A204.1 (cell line): Measurements from ENCODE around the gene WNT3.
"Not testable (repeated sequence)": the region's sequence is repeated elsewhere in the genome, so short reads cannot be mapped to it uniquely, and the experiment has no call there.

Experiments used
- FAIRE-seq: peaks from 2 replicates; lab custom pipeline; 2012; peaks lifted over from hg19 to GRCh38; lab: Jason Lieb, UNC

Gene WNT3

DNA sequence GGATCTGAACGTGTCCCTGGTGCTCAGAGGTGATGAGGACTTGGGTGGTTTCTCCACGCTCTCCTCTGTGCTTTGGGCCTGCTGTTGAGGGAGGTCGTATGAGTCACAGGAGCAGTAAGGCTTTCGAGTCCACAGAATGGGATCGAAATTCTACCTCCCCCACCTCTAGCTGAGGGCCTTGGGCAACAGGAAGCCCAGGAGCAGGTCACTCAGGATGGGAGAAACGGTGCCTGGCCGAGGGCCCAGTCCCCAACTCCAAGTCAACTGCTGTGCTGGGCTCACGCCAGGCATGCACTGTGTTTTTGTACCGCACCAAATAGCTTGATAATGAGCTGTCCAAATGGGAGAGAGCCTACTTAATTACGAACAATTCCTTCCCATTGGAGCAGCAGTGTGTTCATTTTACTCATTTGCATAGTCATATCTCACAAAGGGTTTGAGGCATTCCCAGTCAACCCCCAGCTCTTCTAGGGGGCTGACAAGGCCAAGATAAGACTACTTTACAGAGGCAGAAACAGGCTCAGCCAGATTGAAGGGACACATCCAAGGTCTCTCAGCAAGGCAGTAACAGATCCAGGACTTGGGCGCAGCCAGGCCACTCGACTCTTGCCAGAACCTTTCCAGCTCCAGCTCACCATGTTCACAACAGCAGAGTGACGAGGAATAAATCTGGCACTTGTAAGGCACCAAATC is 53.6 kb downstream of the WNT3 start:
- FAIRE-seq: no peak

DNA sequence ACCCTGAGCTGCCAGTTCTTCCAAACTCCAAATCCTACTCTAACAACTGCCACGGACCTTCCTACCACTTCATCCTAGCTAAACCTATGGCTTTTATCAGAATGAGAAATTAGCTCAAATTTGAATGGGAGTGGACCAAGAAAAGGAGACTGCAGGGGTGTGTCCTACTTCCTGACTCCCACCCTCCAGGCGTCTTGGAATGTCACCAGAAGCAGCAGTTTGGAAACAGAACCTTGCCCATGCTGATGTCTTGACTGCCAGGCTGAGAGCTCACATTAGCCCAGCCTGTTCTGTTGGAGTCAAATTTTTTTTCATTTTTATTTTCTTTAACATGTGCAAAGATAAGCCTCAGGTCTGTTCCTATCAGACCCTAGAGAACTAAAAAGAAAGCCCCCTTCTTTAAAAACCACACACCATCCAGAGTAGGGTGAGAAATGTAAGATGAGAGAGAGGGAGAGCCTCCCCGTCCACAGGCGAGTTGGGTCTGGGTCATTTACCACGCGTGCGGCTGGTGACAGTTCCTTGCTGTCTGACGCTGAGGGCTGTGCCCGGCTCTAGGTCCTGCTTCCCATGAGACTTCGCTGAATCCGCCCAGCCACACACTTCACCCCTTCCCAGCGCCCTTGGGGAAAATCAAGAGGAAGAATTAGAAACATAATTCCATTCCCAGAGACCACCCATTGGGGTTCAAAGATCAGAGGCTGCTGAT is 54.3 kb downstream of the WNT3 start:
- FAIRE-seq: no peak

DNA sequence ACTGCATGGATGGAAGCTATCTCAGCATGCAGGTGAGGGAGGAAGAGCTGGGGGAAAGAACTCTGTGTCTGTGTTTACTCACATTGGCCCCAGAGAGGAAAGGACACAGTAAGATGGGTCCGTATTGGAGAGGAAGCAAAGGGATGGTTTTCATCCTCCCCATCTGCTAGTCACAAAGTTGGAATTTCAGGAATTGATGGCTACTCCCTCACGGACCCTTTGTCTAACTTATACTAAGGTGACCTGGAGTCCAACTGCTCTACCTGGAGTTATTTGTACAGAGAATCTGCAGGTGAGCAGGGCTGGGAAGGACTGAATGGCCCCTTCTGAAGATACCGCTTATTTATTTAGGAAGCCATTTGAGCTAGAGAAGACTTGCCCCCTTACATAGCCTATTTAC is 55.1 kb downstream of the WNT3 start:
- no peak for FAIRE-seq

DNA sequence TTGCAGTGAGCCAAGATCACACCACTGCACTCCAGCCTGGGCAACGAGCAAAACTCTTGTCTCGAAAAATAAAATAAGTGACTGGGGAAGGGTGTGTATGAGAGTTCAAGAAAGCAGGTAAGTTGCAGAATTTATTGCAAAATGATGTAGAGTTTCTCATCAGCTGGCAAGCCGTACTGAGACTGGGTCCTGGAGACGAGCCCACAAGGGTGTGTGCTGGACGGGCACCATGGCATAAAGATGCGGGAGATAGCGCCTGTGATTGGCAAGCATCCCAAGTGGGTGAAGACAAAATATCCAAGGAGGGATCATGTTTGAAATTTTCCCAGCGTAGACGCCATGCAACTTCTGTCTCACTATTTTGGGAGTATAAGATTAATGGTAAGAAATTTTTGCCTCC is 59.4 kb downstream of the WNT3 start:
- no peak for FAIRE-seq

DNA sequence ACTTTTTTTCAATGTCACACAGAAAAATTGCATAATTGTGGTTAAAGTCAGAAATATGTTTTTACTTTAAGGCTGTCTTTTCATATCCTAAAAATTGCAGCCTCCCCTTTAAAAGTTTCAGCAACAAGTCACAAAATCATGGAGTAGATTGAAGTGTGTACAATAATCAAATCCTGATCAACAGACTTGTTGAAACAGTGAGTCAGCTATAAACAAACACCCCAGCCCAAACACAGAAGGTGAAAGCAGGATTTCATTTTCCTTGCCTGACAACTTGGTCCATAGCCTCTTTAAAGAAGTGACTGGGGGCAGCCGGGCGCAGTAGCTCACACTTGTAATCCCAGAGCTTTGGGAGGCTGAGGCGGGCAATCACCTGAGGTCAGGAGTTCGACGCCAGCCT is 59.9 kb downstream of the WNT3 start:
- FAIRE-seq: no peak

DNA sequence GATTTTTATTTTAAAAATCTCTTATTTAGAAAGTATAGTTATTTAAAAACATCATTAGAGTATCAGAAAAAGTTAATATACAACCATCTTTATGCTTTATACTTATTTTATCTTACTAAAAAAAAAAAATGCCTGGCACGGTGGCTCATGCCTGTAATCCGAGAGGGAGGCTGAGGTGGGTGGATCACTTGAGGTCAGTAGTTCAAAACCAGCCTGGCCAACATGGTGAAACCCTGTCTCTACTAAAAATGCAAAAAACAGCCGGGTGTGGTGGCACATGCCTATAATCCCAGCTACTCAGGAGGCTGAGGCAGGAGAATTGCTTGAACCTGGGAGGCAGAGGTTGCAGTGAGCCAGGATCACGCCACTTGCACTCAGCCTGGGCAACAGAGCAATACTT is 60.9 kb downstream of the WNT3 start:
- not testable (repeated sequence) for FAIRE-seq

DNA sequence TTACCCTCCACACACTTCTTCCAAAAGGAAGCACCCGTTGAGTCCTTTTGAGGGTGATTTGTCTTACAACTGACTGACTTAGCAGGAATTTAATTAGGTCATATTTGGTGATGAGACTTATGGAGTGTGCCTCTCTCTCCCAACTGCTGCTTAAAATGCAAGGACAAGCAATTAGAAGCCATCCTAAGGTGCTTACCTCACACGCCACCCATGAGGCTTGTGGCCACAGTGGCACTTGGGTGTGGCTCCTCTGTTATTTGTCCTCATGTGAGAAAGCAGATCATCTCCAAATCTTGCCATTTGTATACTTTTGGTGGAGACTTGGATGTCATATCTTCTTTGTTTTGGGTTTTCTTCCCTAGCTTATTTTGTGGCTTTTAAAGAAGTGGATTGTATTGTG is 61.6 kb downstream of the WNT3 start:
- no peak for FAIRE-seq

DNA sequence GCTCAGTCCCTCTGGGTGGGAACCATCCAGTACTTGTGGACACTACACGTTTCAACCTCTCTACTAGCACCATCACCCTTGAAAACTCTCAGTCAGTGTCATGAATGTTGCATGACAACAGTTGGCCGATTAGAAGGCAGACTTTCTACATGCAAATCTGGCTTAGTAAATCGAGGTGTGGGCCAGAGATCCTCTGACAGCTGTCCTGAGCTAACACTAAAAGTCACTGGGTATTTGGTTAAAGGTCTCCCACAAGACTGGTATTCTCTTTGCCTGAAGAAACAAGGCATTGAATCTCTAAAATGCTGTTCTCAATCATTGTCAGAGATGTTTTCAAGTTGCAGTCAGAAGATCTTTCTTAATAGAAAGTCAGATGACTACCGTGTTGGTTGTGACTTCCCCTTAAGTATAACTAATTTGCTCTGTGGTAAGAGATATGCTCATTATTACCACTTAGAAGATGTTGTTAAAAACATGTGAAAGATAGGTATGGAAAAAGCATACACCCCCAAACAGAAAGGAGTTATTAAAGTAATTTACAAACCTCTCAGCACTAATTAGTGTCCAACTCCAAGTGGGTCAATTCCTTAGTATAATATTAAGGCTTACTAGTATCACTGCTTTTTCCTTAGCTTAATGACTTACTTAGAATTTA is 62.3 kb downstream of the WNT3 start:
- no peak for FAIRE-seq

DNA sequence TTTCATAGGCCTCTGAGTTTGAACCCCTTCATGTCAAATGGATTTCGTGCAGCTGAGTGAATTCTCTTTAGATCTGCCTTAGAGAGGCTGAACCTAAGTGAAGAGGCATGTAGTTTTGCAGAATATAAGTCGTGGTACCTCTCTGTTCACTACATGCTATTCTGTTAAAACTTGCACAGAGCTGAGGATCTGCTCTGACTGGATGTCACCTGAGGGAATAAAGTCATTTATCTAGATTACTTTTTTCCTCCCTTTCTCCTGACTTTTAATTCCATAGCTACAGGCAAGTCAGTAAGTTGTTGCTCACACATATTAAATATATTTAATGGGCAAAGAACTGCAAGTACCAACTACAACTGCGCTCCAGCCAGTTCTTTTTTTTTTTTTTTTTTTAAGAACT is 64.7 kb downstream of the WNT3 start:
- FAIRE-seq: no peak

DNA sequence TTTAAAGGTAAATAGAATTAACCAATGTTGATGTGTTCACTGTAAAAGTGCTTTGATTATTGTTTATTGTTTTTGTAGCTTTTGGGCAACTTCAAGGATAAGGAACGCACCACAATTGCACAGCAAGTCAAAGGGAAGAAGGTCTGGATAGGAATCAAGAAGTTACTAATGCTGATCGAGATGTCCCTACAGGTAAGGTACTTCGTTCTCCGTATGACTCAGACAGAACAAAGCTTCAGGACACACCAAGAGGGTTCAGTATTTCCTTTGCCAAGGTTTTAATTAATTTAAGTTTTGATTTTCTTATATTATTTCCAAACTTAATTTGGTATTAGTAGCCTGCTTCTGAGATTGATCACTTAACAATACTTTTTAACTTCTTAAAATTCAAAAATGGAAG is 67.1 kb downstream of the WNT3 start:
- FAIRE-seq: no peak

DNA sequence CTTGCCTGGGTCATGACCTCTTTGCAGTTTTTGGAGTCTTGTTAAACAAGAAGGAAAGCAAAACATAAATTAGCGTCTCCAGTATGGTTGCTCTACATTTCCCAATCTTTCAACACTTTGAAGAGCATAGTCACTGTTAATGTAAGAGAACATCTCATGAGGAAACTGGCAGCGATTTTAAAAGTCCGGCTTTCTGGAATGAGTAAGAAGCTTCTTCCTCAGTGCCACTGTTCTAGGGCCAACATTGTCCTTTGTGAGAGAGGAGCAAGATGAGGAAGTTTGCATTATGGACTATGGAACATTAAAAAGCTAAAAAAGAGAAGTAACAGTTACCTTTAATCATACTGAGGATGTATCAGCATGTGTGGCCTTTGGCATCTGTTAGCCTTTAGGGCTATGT is 73.1 kb downstream of the WNT3 start:
- FAIRE-seq: no peak

DNA sequence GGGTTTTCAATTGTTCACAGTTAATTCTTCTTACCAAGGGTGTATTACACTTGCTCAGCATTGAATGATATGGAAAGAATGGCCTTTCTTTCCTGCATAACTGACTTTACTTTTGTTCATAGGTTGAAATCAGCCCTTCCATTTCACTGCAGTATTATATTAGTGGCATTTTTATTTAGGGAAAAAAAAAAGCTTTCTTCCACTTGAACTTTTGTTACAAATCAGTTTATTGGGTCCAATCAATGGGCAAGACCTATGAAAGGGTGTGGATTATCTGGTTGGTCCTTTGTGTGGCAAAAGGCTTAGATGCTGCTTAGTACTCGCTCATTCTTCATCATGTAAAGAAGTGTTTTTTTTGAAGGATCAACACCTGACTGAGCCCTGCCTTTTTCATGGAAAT is 74.1 kb downstream of the WNT3 start:
- no peak for FAIRE-seq

DNA sequence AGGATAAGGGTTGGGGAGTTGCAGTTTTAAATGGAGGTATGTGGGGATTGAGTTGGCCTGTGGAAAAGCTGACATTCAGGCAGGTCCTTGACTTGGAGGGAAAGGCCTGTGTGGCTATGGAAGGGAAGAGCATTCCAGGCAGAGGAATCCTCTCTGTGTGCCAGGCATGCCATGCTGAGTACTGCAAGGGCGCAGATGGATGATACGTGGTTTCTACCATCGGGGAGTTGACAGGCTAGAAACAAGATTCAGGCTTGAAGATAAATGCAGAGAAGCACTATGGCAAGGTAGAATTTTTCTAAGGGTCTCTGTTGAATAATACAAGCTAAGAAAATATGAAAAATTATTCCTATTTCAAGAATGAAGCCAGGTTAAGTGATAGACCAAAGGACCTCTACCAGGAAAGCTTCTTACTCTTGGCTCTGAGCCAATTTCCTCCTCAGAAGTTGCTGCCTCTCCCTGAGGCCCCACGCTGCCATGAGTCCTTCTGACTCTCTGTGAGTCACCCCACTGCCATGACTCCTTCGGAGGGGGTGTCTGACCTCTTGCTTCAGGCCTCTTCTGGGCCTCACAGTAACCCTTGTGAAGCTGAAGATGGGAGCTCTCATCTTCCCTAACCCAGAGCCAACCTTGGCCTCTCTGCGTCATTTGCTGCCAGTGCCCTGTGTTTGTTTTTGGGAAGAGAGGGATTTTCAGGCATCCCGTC is 75.8 kb downstream of the WNT3 start:
- FAIRE-seq: no peak

DNA sequence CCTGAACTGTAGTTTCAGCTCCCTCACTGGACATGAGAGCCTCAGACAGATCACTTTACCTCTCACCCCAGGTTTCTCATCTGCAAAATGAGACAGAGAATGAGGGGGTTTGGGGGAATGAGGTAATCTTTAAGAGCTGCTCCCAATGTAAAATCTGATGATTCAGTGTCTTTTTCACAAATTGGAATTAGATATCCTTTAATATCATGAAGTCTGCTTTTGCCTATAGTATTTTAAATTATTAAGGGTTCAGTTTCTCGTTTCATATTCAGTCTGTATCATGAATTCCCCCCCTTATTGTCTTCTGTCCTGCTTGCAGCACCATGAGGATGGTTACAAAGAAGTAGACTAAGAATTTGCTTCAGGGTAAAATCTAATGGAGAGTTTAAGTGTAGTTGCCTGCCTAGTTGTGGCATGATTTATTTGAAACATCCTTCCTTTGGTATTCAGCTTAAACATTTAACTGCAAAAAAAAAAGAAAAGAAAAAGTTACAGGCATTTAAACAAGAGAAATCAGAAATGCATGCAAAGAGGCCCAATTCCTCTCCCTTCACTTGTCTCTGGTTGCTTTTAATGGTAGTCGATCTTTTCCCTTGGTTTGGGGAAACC is 77.3 kb downstream of the WNT3 start:
- FAIRE-seq: no peak

DNA sequence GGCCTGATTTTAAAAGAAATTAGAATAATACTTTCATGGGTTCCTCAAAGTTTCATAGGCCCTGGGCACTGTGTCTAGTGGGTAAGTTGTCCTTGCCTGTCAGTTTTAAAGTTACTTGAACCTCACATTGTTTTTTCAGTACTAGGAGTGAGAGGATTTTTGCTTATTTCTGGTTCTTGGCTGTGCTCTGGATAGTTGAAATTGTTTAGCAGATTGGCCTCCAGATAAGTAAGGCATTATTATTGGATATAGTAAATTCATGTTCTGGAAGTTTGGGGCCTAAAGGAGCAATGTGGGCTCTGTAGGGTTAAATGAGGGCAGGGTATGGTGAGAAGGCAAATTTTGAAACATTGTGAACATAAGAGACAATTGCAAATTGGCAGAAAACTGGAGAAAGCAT is 78.5 kb downstream of the WNT3 start:
- no peak for FAIRE-seq

DNA sequence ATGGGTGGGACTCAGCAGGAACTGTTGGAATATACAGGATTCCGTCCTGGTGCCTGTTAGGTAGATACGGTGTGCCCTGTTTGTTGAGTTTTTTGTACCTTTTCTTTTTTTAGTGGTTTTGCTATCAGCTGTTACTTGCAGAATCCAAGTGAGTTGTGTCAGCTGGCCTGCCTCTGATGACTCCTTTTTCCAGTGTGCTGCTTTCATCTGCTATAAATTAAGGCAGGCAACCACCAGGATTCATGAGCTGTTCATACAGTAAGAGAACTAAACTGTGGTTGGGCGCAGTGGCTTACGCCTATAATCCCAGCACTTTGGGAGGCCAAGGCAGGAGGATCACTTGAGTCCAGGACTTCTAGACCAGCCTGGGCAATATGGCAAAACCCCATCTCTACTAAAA is 79.9 kb downstream of the WNT3 start:
- no peak for FAIRE-seq

DNA sequence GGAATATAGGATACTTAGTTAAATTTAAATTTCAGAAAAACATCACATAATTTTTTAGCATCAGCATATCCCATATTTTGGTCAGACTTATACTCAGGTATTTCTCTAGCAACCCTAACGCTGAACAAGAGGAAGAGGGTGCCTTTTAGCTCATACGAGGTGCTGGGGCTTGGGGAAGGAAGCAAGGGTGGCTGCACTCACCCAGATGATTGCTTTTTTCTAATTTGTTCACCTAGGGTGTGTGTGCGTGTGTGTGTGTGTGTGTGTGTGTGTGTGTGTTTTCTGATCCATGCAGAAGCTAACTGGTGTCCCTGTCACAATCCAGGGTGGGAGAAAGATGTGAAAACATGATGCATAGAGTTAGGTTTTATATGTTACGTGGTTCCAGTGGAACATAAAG is 81.2 kb downstream of the WNT3 start:
- FAIRE-seq: no peak

DNA sequence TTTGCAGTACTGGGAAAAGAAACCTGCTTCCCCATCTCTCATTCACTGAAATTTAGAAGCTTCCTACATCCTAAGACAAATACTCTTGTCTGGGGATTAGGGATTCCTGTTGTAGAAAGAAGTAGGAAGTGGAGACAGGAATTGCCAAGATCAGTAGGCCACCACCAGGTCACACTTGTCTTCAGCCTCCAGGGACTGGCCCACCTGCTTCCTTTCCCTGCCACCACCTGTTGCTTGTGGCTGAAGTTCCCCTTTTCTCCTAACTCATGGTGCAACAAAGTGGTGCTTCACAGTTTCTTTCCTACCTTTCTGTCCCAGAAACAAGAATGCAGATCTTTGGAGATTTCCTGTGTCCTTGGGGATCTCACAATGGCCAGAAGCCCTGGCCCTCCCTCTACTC is 82.4 kb downstream of the WNT3 start:
- FAIRE-seq: no peak

DNA sequence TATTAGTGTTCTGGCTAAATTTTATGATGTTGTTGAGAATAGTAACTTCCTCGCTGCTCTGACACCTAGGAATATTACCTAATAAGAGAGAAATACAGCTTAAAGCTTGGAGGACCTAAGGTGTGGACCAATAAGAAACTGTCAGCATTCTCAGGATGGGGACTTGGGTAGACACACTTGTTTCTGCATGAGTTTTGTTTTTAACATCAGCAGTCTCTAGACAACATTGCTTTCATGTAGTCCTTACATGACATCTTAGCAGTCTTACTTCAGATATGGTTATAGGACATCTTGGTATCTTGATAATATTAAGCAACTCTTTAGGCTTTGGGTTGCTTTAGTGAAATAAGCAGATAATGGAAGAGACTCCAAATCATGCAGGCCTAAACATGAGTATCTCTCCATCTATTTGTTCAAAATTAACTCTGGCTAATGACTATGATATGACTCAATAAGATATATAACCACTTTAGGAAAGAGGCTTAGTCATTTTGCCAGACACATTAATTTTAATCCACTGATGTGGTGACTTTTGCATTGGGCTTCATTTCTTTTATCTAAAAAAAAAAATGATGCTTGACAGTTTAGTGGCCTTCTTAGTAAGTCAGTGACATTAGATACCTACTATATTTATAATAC is 84.5 kb downstream of the WNT3 start:
- no peak for FAIRE-seq

DNA sequence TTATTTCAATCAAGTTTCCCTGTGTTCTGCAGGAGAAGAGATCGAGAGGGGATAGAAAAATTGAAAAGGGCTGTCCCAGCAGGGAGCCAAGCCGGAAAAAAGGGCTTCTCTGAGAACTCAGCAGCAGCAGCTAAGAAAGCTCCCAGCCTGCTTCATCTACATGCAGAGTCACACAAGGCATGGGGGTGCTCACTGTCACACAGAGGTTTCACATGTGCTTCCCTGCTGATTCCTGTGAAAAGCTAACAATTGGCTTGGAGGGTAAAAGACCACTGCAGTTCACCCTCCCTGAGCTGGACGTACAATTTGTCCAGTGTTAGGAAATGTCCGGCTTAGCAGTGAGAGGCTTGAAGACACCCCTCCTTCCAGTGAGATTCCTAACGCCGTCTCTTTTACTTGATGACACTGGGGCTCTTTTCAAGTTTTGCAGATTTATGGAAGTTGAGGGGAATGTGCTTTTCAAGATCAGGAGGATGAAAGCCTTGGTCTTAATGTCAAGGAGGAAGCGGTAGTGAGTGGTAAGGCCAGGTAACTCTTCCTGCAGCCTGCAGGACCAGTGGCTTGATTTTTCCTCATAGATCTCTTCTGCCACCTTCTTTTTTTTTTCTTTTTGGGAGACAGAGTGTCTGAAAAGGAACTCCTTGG is 85.6 kb downstream of the WNT3 start:
- no peak for FAIRE-seq

DNA sequence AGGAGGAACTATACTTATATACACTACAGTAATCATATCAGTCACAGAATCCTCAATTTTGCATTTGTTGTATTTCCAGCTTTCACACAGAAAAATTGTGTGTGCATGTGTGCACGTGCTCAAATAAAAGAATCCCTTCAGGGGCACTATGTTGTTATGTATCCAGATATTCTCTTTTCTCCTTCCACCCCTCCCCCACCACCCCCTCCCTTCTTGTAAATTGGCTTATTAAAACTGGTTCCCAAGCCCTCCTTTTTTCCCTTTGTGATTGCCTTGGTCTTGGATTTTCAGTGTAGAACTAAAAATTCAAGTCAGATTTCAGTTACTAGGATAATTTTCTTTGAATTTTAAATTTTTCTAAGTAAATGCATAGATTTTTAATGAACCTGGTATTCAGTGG is 86.3 kb downstream of the WNT3 start:
- no peak for FAIRE-seq

DNA sequence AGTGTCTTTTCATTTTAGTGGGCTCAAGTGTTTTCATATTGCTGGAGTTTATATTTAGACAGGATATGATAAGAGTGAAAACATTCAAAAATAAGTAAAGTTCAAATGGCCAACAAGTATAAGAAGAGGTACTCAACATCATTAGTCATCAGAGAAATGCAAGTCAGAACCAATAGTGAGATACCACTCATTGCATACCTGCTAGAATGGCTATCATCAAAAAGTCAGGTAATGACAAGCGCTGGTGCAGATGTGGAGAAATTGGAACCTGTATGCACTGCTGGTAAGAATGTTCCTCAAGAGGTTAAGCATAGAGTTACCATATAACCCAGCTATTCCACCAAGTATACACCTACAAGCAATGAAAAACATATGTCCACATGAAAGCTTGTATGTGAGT is 87.8 kb downstream of the WNT3 start:
- no peak for FAIRE-seq
